Vagina (tissue), 2 donors: ENCODE data around the gene SLC4A11.

Experiments
- POLR2A ChIP-seq, 2 donors: fragments of 450-650 bp; IDR thresholded peaks; one replicate each; pipeline ENCODE4 v1.6.1; 2017; ENCODE audit warnings: antibody characterized with exemption in 2 of 2, mild to moderate bottlenecking in 2 of 2, moderate library complexity in 2 of 2
- POLR2AphosphoS5 ChIP-seq, 2 donors: sonication (generic); formaldehyde crosslinking; IDR thresholded peaks; one replicate each; pipeline ENCODE4 v1.9.0; 2017; ENCODE audit warnings: antibody characterized with exemption in 2 of 2, mild to moderate bottlenecking in 2 of 2, low read depth in 1 of 2; ENCODE audit not compliant: insufficient read depth in 1 of 2
- TF ChIP-seq, protein P1 (sequence below), 3 experiments: fragments of 450-650 bp in 2 of 3; fragments of 200-600 bp in 1 of 3; sonication (generic) in 1 of 3; IDR thresholded peaks; one replicate each; pipeline ENCODE4 v1.5.1; 2017 to 2019; ENCODE audit warnings: antibody characterized with exemption in 3 of 3, mild to moderate bottlenecking in 2 of 3, moderate library complexity in 2 of 3

DNA sequence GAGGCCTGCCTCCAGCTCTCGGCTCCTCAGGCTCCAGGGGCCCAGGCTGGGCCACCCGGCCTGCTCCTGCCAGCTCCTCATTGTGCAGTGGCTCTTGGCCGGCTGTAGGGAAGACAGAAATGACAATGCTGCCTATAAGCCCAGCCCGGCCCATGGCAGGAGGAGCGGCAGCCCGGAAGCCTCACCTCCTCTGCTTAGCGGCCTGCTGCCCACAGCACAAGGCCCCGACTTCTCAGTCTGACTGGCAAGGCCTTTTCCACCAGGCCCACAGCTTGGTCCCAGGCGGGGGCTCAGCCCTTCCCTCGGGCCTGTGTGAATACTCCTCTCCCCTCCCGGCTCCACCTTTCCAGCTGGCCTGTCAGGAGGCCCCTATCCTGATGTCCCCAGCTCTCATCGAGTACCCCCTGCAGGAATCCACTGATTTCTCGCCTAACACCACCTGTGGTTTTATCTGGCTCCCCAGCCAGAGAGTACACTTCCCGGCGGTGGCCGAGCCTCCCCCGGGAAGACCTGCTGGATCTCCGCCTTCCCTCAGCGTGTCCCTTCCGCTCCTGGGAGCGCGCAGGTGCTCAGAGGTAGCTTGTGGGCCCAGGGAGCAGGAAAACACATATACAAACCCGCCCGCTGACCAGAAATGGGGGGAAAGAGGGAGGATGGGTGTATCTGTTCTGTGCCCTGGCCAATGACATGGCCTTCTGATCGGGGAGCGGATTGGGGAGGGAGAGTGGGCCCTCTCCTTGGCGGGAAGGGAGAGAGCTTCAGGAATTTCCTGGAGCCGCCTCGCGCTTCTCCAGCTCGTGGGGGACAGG lies 35.5 kb downstream of the SLC4A11 start:
- TF ChIP-seq POLR2AphosphoS5 (IDR thresholded peaks at IDR 0.05; ENCODE audit: insufficient read depth in 1 of 2, low read depth in 1 of 2) (no peak), POLR2A (IDR thresholded peaks at IDR 0.05) (no peak)
- TF ChIP-seq, protein P1, sequence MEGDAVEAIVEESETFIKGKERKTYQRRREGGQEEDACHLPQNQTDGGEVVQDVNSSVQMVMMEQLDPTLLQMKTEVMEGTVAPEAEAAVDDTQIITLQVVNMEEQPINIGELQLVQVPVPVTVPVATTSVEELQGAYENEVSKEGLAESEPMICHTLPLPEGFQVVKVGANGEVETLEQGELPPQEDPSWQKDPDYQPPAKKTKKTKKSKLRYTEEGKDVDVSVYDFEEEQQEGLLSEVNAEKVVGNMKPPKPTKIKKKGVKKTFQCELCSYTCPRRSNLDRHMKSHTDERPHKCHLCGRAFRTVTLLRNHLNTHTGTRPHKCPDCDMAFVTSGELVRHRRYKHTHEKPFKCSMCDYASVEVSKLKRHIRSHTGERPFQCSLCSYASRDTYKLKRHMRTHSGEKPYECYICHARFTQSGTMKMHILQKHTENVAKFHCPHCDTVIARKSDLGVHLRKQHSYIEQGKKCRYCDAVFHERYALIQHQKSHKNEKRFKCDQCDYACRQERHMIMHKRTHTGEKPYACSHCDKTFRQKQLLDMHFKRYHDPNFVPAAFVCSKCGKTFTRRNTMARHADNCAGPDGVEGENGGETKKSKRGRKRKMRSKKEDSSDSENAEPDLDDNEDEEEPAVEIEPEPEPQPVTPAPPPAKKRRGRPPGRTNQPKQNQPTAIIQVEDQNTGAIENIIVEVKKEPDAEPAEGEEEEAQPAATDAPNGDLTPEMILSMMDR (IDR thresholded peaks at IDR 0.05): no peak
